BJ (cell line): ENCODE measurements around the gene RAI14. TPM values are rescaled to one million over a fixed set of nuclear protein-coding genes. Genes with fewer than 3 reads are reported as not detected.
"Not testable (repeated sequence)": the region's sequence is repeated elsewhere in the genome, so short reads cannot be mapped to it uniquely, and the experiment has no call there.

Source experiments
- CTCF ChIA-PET: fragments of 350-600 bp; formaldehyde crosslinking; extraction: SDS; loops from one replicate; lab custom pipeline; 2021; ENCODE audit warnings: antibody characterized with exemption, inconsistent platforms; lab: Yijun Ruan, JAX
- POLR2A ChIA-PET: fragments of 300-600 bp; sonication (Branson Sonifier 250); formaldehyde crosslinking; extraction: SDS; loops from one replicate; lab custom pipeline; 2021; ENCODE audit warnings: antibody characterized with exemption; lab: Charles Lee
- DNase-seq: peaks from one replicate; pipeline ENCODE4 v3.0.0-alpha.2; 2011; ENCODE audit warnings: low read depth
- H3K27me3 ChIP-seq: 2 replicates; pipeline ENCODE4 v1.6.0; 2011; ENCODE audit warnings: low read length; ENCODE audit not compliant: control insufficient read depth, insufficient read depth
- H3K36me3 ChIP-seq: 2 replicates; pipeline ENCODE4 v1.5.1; 2011; ENCODE audit warnings: low read length; ENCODE audit not compliant: control insufficient read depth, insufficient read depth
- H3K4me3 ChIP-seq: 2 replicates; pipeline ENCODE4 v1.5.1; 2011; ENCODE audit warnings: low read depth, mild to moderate bottlenecking, control low read depth, low read length
- polyA plus RNA-seq: library from polyadenylated mRNA; depleted of rRNA; stranded (reverse); fragments of >200 nt; gene quantifications from 2 replicates; pipeline ENCODE4 v1.2.3, GENCODE V29; 2011
- TF ChIP-seq, protein P1 (sequence below): IDR thresholded peaks from 2 replicates; pipeline ENCODE4 v1.5.1; 2011; ENCODE audit warnings: low read depth, mild to moderate bottlenecking, control low read depth, inconsistent platforms, low read length, moderate library complexity; ENCODE audit not compliant: insufficient read depth

Gene RAI14
- polyA plus RNA-seq, 1 experiment, result 183 TPM

DNA sequence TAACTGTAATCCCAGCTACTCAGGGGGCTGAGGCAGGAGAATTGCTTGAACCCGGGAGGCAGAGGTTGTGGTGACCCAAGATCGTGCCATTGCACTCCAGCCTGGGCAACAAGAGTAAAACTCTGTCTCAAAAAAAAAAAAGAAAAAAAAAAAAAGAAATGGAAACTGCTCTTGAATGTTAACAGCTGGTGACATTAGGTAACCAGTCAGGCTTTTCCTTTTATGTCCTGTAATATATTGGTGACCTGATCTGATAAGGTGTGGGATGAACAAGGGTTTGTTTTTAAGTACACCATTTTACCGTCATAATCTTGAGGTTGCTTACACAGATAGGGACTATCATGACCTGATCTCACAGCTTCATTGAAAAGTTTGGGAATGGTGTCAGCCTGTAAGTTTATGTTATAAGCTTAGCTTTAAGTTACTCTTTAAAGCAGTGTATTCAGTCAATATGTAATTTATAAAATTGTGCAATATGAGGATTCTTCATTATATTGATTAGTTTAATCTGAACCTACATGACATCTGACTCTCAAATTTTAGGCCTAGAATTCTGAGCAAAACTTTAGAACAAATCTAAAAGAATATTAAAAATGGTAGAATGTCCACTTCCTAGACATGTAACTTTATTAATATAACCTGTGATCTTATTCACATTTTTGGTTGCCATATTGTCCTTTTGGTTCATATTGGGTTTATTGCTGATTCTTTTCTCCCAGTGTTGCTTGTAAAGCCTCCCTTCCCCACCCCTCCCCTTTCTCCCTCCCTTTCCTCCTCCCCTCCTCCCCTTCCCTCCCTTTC lies 41.4 kb downstream of the RAI14 start:
- Histone ChIP-seq H3K27me3 (no peaks in the 10 kb centered on the region), H3K36me3 (peaks cover 8% of the 10 kb centered on the region), H3K4me3 (no peak overlapping the region)
- TF ChIP-seq, protein P1, sequence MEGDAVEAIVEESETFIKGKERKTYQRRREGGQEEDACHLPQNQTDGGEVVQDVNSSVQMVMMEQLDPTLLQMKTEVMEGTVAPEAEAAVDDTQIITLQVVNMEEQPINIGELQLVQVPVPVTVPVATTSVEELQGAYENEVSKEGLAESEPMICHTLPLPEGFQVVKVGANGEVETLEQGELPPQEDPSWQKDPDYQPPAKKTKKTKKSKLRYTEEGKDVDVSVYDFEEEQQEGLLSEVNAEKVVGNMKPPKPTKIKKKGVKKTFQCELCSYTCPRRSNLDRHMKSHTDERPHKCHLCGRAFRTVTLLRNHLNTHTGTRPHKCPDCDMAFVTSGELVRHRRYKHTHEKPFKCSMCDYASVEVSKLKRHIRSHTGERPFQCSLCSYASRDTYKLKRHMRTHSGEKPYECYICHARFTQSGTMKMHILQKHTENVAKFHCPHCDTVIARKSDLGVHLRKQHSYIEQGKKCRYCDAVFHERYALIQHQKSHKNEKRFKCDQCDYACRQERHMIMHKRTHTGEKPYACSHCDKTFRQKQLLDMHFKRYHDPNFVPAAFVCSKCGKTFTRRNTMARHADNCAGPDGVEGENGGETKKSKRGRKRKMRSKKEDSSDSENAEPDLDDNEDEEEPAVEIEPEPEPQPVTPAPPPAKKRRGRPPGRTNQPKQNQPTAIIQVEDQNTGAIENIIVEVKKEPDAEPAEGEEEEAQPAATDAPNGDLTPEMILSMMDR, result no peak
- CTCF ChIA-PET, result interaction anchor here (1.9 kb wide), 1 partner anchor 10 kb away, joined by 6 read pairs; no protein-coding TSS in a partner anchor
- POLR2A ChIA-PET, result no interaction called here
- no peak for DNase-seq

DNA sequence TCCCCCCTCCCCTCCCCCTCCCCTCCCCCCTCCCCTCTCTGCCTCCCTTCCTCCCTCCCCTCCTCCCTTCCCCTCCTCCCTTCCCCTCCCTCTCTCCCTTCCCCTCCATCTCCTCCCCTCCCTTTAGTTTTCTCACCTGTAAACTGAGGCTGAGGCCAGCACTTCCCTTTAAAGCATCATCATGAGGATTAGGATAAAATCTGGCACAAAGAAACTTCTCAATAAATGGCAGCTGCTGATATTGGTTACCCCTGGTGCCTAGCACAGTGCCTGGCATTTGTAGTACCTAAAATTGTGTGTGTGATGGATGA lies 41.9 kb downstream of the RAI14 start:
- ChIA-PET POLR2A (no interaction called here), CTCF (no interaction called here)
- Histone ChIP-seq H3K36me3 (peaks cover 5% of the 10 kb centered on the region), H3K4me3 (no peak overlapping the region), H3K27me3 (no peaks in the 10 kb centered on the region)
- DNase-seq, result no peak
- TF ChIP-seq, protein P1, result no peak

DNA sequence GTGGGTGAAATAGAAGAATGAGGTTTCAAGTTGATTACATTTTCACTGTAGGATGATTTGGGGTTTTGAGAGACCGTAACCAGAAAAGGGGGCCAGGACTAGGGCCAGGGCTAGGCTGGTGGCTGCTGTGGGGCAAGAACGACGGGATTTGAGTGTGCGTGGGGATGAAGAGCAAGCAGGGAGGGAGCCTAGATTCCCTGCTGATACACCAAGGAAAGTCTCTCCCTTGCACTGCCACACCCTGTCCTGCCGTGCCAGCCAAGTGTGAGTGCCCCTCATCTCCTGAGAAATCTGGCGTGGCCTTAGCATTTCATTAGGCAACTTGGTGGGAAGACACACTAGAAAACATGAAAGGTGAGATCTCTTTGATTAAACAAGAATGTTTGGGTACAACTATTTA lies 42.6 kb downstream of the RAI14 start:
- no peak overlapping the region for H3K4me3 ChIP-seq
- no peaks in the 10 kb centered on the region for H3K27me3 ChIP-seq
- ChIA-PET POLR2A (no interaction called here), CTCF (no interaction called here)
- no peak for DNase-seq
- H3K36me3 ChIP-seq, result peaks cover 5% of the 10 kb centered on the region
- TF ChIP-seq, protein P1, result no peak

DNA sequence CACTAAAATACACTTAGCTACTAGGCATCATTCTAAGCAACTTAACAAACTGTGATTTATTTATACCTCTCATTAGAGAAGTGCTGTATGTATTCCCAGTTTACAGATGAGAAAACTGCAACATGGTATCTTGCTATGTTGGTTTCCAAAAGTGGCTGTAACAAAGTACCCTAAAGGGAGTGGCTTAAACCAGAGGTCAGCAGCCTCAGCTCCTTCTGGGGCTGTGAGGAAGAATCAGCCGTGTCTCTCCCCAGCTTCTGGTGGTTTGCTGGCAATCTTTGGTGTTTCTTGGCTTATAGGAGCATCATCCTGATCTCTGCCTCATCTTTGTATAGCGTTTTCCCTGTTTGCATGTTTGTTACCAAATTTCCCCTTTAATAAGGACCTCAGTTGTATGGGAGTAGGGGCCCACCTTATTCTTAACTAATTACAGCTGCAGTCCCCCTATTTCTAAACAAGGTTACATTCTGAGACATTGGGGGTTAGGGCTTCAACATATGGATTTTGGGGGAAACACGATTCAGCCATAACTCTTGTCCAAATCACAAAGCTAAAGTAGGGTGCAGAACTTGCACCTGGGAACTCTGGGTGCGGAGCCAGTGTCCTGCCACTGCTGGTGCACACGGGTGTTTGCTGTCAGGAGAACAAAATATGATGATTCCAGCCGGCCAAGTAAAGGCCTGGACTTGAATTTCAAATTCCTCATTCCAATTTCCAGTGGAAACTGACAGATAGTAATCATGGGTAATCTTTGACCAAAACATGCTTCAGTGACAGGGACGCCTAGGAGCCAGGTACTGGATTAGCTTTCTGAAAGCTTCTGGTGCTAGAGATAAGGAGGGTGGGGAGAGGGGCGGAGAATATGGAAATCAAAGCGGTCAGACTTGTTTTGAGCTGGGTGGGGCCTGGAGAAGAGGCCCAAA lies 43.3 kb downstream of the RAI14 start:
- ChIA-PET CTCF (no interaction called here), POLR2A (no interaction called here)
- Histone ChIP-seq H3K36me3 (peaks cover 5% of the 10 kb centered on the region), H3K27me3 (no peaks in the 10 kb centered on the region), H3K4me3 (no peak overlapping the region)
- TF ChIP-seq, protein P1, result no peak
- DNase-seq, result no peak

DNA sequence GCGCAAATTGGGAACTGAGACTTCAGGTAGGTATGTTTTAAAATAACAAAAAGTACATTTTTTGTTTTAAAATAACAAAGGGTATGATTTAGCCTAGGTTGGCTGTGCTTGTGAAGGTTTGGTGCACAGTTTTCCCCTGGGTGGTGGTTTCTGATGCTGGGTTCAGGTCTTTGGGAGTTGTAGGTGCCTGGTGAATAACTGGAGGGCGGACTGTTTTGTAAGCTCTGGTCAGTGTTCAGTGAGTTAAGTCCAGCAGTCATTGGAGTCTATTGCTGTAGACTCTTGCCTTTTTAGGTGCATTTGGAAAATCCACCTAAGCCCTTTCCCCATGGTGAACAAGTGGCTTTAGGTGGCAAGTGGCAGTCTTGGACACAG lies 43.9 kb downstream of the RAI14 start:
- Histone ChIP-seq H3K4me3 (no peak overlapping the region), H3K36me3 (peaks cover 5% of the 10 kb centered on the region), H3K27me3 (no peaks in the 10 kb centered on the region)
- TF ChIP-seq, protein P1, result no peak
- DNase-seq, result no peak
- ChIA-PET POLR2A (no interaction called here), CTCF (interaction anchor here (1.0 kb wide), 1 partner anchor 15 kb away, joined by 3 read pairs; no protein-coding TSS in a partner anchor)

DNA sequence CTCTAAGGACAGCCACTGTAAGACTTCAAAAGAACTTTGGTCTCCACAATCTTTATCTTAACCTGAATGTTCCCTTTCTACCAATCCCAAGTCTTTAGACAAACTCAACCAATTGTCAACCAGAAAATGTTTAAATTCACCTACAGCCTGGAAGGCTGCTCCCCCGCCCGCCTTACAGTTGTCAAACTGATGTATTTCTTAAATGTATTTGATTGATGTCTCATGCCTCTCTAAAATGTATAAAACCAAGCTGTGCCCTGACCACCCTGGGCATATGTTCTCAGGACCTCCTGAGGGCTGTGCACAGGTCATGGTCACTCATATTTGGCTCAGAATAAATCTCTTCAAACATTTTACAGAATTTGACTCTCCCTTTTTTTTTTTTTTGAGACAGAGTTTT lies 45.3 kb downstream of the RAI14 start:
- H3K4me3 ChIP-seq, H3K27me3 ChIP-seq, H3K36me3 ChIP-seq, DNase-seq, POLR2A ChIA-PET: not testable (repeated sequence)
- CTCF ChIA-PET, result interaction anchor here (0.8 kb wide), 1 partner anchor 16 kb away, joined by 3 read pairs; no protein-coding TSS in a partner anchor
